ENCODE measurements around the gene OLIG2.

The OLIG2 gene

GRCh38 chr21:33041981-33042380 lies 16.2 kb downstream of the OLIG2 start:
- no peaks in the 10 kb centered on the region for H4K20me1 ChIP-seq

GRCh38 chr21:33042812-33043211 lies 17.1 kb downstream of the OLIG2 start:
- H3K27ac ChIP-seq: no peak overlapping the region
- H3K4me3 ChIP-seq: no peak overlapping the region
- no peak for TF ChIP-seq Cebpa-rat (IDR thresholded peaks at IDR 0.05)

More at GRCh38 chr21:33041981-33042380, 16.2 kb downstream of the OLIG2 start:
- no peak overlapping the region for H3K27ac ChIP-seq
- H3K4me1 ChIP-seq: peaks cover 8% of the 10 kb centered on the region
- H3K27me3 ChIP-seq: 0 out of 2 replicates have a peak, but pooled peaks cover 4% of the 10 kb centered on the region
- no peak for TF ChIP-seq Cebpa-rat (IDR thresholded peaks at IDR 0.05)
- H3K4me2 ChIP-seq: no peak overlapping the region
- no peaks in the 10 kb centered on the region for H3K36me3 ChIP-seq
- no peak overlapping the region for H3K9ac ChIP-seq
- no peak overlapping the region for H3K4me3 ChIP-seq
- no peaks in the 10 kb centered on the region for H3K9me3 ChIP-seq

GRCh38 chr21:33046455-33046854 lies 20.7 kb downstream of the OLIG2 start:
- H3K9ac ChIP-seq: no peak overlapping the region
- no peak overlapping the region for H3K27ac ChIP-seq
- no peaks in the 10 kb centered on the region for H4K20me1 ChIP-seq
- TF ChIP-seq Cebpa-rat (IDR thresholded peaks at IDR 0.05): no peak
- H3K27me3 ChIP-seq: peaks cover 4% of the 10 kb centered on the region; the same call in 1 of the 2 replicates
- no peak overlapping the region for H3K4me2 ChIP-seq
- H3K9me3 ChIP-seq: no peaks in the 10 kb centered on the region
- H3K36me3 ChIP-seq: no peaks in the 10 kb centered on the region
- H3K4me3 ChIP-seq: no peak overlapping the region
- peaks cover 15% of the 10 kb centered on the region; the same call in 1 of the 2 replicates for H3K4me1 ChIP-seq

More at GRCh38 chr21:33042812-33043211, 17.1 kb downstream of the OLIG2 start:
- Histone ChIP-seq H3K4me1 (0 out of 2 replicates have a peak, but pooled peaks cover 4% of the 10 kb centered on the region), H3K9ac (no peak overlapping the region), H4K20me1 (no peaks in the 10 kb centered on the region), H3K27me3 (peaks cover 4% of the 10 kb centered on the region; the same call in 1 of the 2 replicates), H3K36me3 (no peaks in the 10 kb centered on the region), H3K9me3 (no peaks in the 10 kb centered on the region), H3K4me2 (no peak overlapping the region)

- no peak overlapping the region for H3K4me2 ChIP-seq
- H3K36me3 ChIP-seq: no peaks in the 10 kb centered on the region
- no peak overlapping the region for H3K4me3 ChIP-seq
- peaks cover 15% of the 10 kb centered on the region; the same call in 1 of the 2 replicates for H3K4me1 ChIP-seq
- no peak overlapping the region for H3K27ac ChIP-seq
- peaks cover 4% of the 10 kb centered on the region; the same call in 1 of the 2 replicates for H3K27me3 ChIP-seq
- H4K20me1 ChIP-seq: no peaks in the 10 kb centered on the region
- TF ChIP-seq Cebpa-rat (IDR thresholded peaks at IDR 0.05): no peak
- no peak overlapping the region for H3K9ac ChIP-seq
- no peaks in the 10 kb centered on the region for H3K9me3 ChIP-seq
Measured at GRCh38 chr21:33047231-33047630, 21.5 kb downstream of the OLIG2 start.

GRCh38 chr21:33051925-33052324 lies 26.2 kb downstream of the OLIG2 start:
- no peaks in the 10 kb centered on the region; the same call in 1 of the 2 replicates for H3K27me3 ChIP-seq
- no peak overlapping the region for H3K27ac ChIP-seq
- H3K9me3 ChIP-seq: no peaks in the 10 kb centered on the region
- H3K4me1 ChIP-seq: peaks cover 32% of the 10 kb centered on the region
- H3K4me3 ChIP-seq: no peak overlapping the region
- no peaks in the 10 kb centered on the region for H4K20me1 ChIP-seq
- H3K9ac ChIP-seq: no peak overlapping the region
- H3K4me2 ChIP-seq: no peak overlapping the region
- no peak for TF ChIP-seq Cebpa-rat (IDR thresholded peaks at IDR 0.05)
- H3K36me3 ChIP-seq: no peaks in the 10 kb centered on the region

- no peak overlapping the region for H3K27ac ChIP-seq
- no peak overlapping the region for H3K4me2 ChIP-seq
- no peaks in the 10 kb centered on the region for H3K27me3 ChIP-seq
- no peaks in the 10 kb centered on the region for H3K36me3 ChIP-seq
- H3K9ac ChIP-seq: no peak overlapping the region
- H3K9me3 ChIP-seq: no peaks in the 10 kb centered on the region
- no peak overlapping the region for H3K4me3 ChIP-seq
- no peaks in the 10 kb centered on the region for H4K20me1 ChIP-seq
- H3K4me1 ChIP-seq: peaks cover 52% of the 10 kb centered on the region
- TF ChIP-seq Cebpa-rat (IDR thresholded peaks at IDR 0.05): no peak
Measured at GRCh38 chr21:33053951-33054350, 28.2 kb downstream of the OLIG2 start.

GRCh38 chr21:33055991-33056390 lies 30.3 kb downstream of the OLIG2 start:
- Histone ChIP-seq H3K27ac (no peak overlapping the region), H4K20me1 (no peaks in the 10 kb centered on the region), H3K36me3 (no peaks in the 10 kb centered on the region), H3K27me3 (no peaks in the 10 kb centered on the region), H3K9ac (no peak overlapping the region), H3K4me3 (no peak overlapping the region), H3K4me2 (peak overlapping the region; percentile 81), H3K4me1 (peaks cover 66% of the 10 kb centered on the region), H3K9me3 (no peaks in the 10 kb centered on the region)
- no peak for TF ChIP-seq Cebpa-rat (IDR thresholded peaks at IDR 0.05)

GRCh38 chr21:33057385-33057940 lies 31.7 kb downstream of the OLIG2 start:
- no peak for TF ChIP-seq Cebpa-rat (IDR thresholded peaks at IDR 0.05)
- H3K9ac ChIP-seq: peak overlapping the region; percentile 50; the same call in 1 of the 2 replicates
- H3K9me3 ChIP-seq: no peaks in the 10 kb centered on the region
- H3K4me2 ChIP-seq: peak overlapping the region; percentile 81
- peaks cover 68% of the 10 kb centered on the region for H3K4me1 ChIP-seq
- no peaks in the 10 kb centered on the region for H3K27me3 ChIP-seq
- H3K36me3 ChIP-seq: no peaks in the 10 kb centered on the region
- peak overlapping the region; percentile 62 for H3K27ac ChIP-seq
- H3K4me3 ChIP-seq: no peak overlapping the region
- no peaks in the 10 kb centered on the region for H4K20me1 ChIP-seq

- TF ChIP-seq Cebpa-rat (IDR thresholded peaks at IDR 0.05): no peak
- Histone ChIP-seq H3K27ac (peak overlapping the region; percentile 62; the same call in 1 of the 2 replicates), H3K36me3 (no peaks in the 10 kb centered on the region), H3K9me3 (no peaks in the 10 kb centered on the region), H3K4me1 (peaks cover 79% of the 10 kb centered on the region), H3K4me3 (peak overlapping the region; percentile 5; the same call in 1 of the 2 replicates), H3K9ac (peak overlapping the region; percentile 3; the same call in 1 of the 2 replicates), H3K4me2 (peak overlapping the region; percentile 81), H4K20me1 (no peaks in the 10 kb centered on the region), H3K27me3 (no peaks in the 10 kb centered on the region)
Measured at GRCh38 chr21:33058527-33058926, 32.8 kb downstream of the OLIG2 start.

- Histone ChIP-seq H3K27ac (peak overlapping the region; percentile 62; the same call in 1 of the 2 replicates), H3K27me3 (no peaks in the 10 kb centered on the region)
- no peak for TF ChIP-seq Cebpa-rat (IDR thresholded peaks at IDR 0.05)
Measured at GRCh38 chr21:33058957-33059356, 33.2 kb downstream of the OLIG2 start.

More at GRCh38 chr21:33058957-33059356, 33.2 kb downstream of the OLIG2 start:
- H3K36me3 ChIP-seq: no peaks in the 10 kb centered on the region
- H3K4me3 ChIP-seq: 0 out of 2 replicates have a peak overlapping the region, but pooled peaks have one; percentile 5
- no peaks in the 10 kb centered on the region for H3K9me3 ChIP-seq
- no peaks in the 10 kb centered on the region for H4K20me1 ChIP-seq
- H3K9ac ChIP-seq: peak overlapping the region; percentile 3; the same call in 1 of the 2 replicates
- peaks cover 83% of the 10 kb centered on the region for H3K4me1 ChIP-seq
- H3K4me2 ChIP-seq: peak overlapping the region; percentile 81

All from BLaER1 (cell line).